ENCODE measurements around the gene CCNI2. TPM values are rescaled to one million over a fixed set of nuclear protein-coding genes. Genes with fewer than 3 reads are reported as not detected.

CCNI2 gene
- total RNA-seq, 1 donor from 2014 or later, result 7.6 TPM

GRCh38 chr5:132763181-132764036 is 16.2 kb downstream of the CCNI2 start:
- Mint-ChIP-seq H3K27ac (no peak overlapping the region), H3K4me1 (ENCODE audit: low read depth) (no peaks in the 10 kb centered on the region), H3K36me3 (ENCODE audit: low read depth) (peaks cover 12% of the 10 kb centered on the region), H3K9me3 (no peaks in the 10 kb centered on the region), H3K4me3 (ENCODE audit: low read depth) (no peak overlapping the region), H3K27me3 (ENCODE audit: low read depth) (no peaks in the 10 kb centered on the region)
- no peak for DNase-seq (ENCODE audit: low spot score)
- intact Hi-C loops (cut with micrococcal nuclease), result no loop called here

- DNase-seq (ENCODE audit: low spot score), result no peak
- no peaks in the 10 kb centered on the region for H3K9me3 Mint-ChIP-seq
- no peak overlapping the region for H3K4me3 Mint-ChIP-seq (ENCODE audit: low read depth)
- H3K27me3 Mint-ChIP-seq (ENCODE audit: low read depth), result no peaks in the 10 kb centered on the region
- H3K4me1 Mint-ChIP-seq (ENCODE audit: low read depth), result no peaks in the 10 kb centered on the region
- intact Hi-C loops (cut with micrococcal nuclease), result no loop called here
- no peak overlapping the region for H3K27ac Mint-ChIP-seq
- peaks cover 12% of the 10 kb centered on the region for H3K36me3 Mint-ChIP-seq (ENCODE audit: low read depth)
These were observed 16.8 kb downstream of the CCNI2 start for GRCh38 chr5:132764051-132764450.

GRCh38 chr5:132764671-132765238 is 17.5 kb downstream of the CCNI2 start:
- H3K4me1 Mint-ChIP-seq (ENCODE audit: low read depth), result no peaks in the 10 kb centered on the region
- no peaks in the 10 kb centered on the region for H3K27me3 Mint-ChIP-seq (ENCODE audit: low read depth)
- H3K9me3 Mint-ChIP-seq, result no peaks in the 10 kb centered on the region
- intact Hi-C loops (cut with micrococcal nuclease), result no loop called here
- DNase-seq (ENCODE audit: low spot score), result no peak
- H3K36me3 Mint-ChIP-seq (ENCODE audit: low read depth), result peaks cover 12% of the 10 kb centered on the region
- no peak overlapping the region for H3K27ac Mint-ChIP-seq
- no peak overlapping the region for H3K4me3 Mint-ChIP-seq (ENCODE audit: low read depth)

- intact Hi-C loops (cut with micrococcal nuclease), result no loop called here
- no peak for DNase-seq (ENCODE audit: low spot score)
- Mint-ChIP-seq H3K36me3 (ENCODE audit: low read depth) (peaks cover 10% of the 10 kb centered on the region), H3K27me3 (ENCODE audit: low read depth) (no peaks in the 10 kb centered on the region), H3K4me3 (ENCODE audit: low read depth) (no peak overlapping the region), H3K27ac (no peak overlapping the region), H3K9me3 (no peaks in the 10 kb centered on the region), H3K4me1 (ENCODE audit: low read depth) (no peaks in the 10 kb centered on the region)
These were observed 18.2 kb downstream of the CCNI2 start for GRCh38 chr5:132765311-132766019.

- Mint-ChIP-seq H3K9me3 (no peaks in the 10 kb centered on the region), H3K4me3 (ENCODE audit: low read depth) (no peak overlapping the region), H3K36me3 (ENCODE audit: low read depth) (peaks cover 6% of the 10 kb centered on the region), H3K27ac (no peak overlapping the region), H3K4me1 (ENCODE audit: low read depth) (no peaks in the 10 kb centered on the region), H3K27me3 (ENCODE audit: low read depth) (no peaks in the 10 kb centered on the region)
- DNase-seq (ENCODE audit: low spot score), result no peak
- intact Hi-C loops (cut with micrococcal nuclease), result no loop called here
These were observed 19.0 kb downstream of the CCNI2 start for GRCh38 chr5:132766020-132766805.

- H3K36me3 Mint-ChIP-seq (ENCODE audit: low read depth), result peaks cover under 1% of the 10 kb centered on the region
- DNase-seq (ENCODE audit: low spot score), result no peak
- intact Hi-C loops (cut with micrococcal nuclease), result no loop called here
- H3K4me1 Mint-ChIP-seq (ENCODE audit: low read depth), result no peaks in the 10 kb centered on the region
- no peak overlapping the region for H3K27ac Mint-ChIP-seq
- H3K27me3 Mint-ChIP-seq (ENCODE audit: low read depth), result no peaks in the 10 kb centered on the region
- no peak overlapping the region for H3K4me3 Mint-ChIP-seq (ENCODE audit: low read depth)
- no peaks in the 10 kb centered on the region for H3K9me3 Mint-ChIP-seq
These were observed 19.5 kb downstream of the CCNI2 start for GRCh38 chr5:132766806-132767055.

- H3K36me3 Mint-ChIP-seq (ENCODE audit: low read depth), result no peaks in the 10 kb centered on the region
- H3K4me3 Mint-ChIP-seq (ENCODE audit: low read depth), result no peak overlapping the region
- no peak overlapping the region for H3K27ac Mint-ChIP-seq
These were observed 19.9 kb downstream of the CCNI2 start for GRCh38 chr5:132767150-132767549.

GRCh38 chr5:132768485-132768868 is 21.3 kb downstream of the CCNI2 start:
- H3K4me1 Mint-ChIP-seq (ENCODE audit: low read depth), result no peaks in the 10 kb centered on the region
- intact Hi-C loops (cut with micrococcal nuclease), result no loop called here
- H3K4me3 Mint-ChIP-seq (ENCODE audit: low read depth), result no peak overlapping the region
- no peaks in the 10 kb centered on the region for H3K9me3 Mint-ChIP-seq
- H3K27ac Mint-ChIP-seq, result no peak overlapping the region
- DNase-seq (ENCODE audit: low spot score), result no peak
- H3K27me3 Mint-ChIP-seq (ENCODE audit: low read depth), result no peaks in the 10 kb centered on the region
- H3K36me3 Mint-ChIP-seq (ENCODE audit: low read depth), result no peaks in the 10 kb centered on the region

More at GRCh38 chr5:132767150-132767549, 19.9 kb downstream of the CCNI2 start:
- Mint-ChIP-seq H3K9me3 (no peaks in the 10 kb centered on the region), H3K27me3 (ENCODE audit: low read depth) (no peaks in the 10 kb centered on the region), H3K4me1 (ENCODE audit: low read depth) (no peaks in the 10 kb centered on the region)
- no peak for DNase-seq (ENCODE audit: low spot score)
- intact Hi-C loops (cut with micrococcal nuclease), result no loop called here

GRCh38 chr5:132770476-132771159 is 23.4 kb downstream of the CCNI2 start:
- intact Hi-C loops (cut with micrococcal nuclease), result no loop called here
- Mint-ChIP-seq H3K4me3 (ENCODE audit: low read depth) (no peak overlapping the region), H3K27ac (no peak overlapping the region), H3K4me1 (ENCODE audit: low read depth) (peaks cover 3% of the 10 kb centered on the region), H3K9me3 (no peaks in the 10 kb centered on the region), H3K36me3 (ENCODE audit: low read depth) (no peaks in the 10 kb centered on the region), H3K27me3 (ENCODE audit: low read depth) (peaks cover 17% of the 10 kb centered on the region)
- no peak for DNase-seq (ENCODE audit: low spot score)

- Mint-ChIP-seq H3K27ac (no peak overlapping the region), H3K9me3 (no peaks in the 10 kb centered on the region), H3K27me3 (ENCODE audit: low read depth) (peaks cover 22% of the 10 kb centered on the region), H3K4me3 (ENCODE audit: low read depth) (no peak overlapping the region), H3K4me1 (ENCODE audit: low read depth) (peaks cover 4% of the 10 kb centered on the region), H3K36me3 (ENCODE audit: low read depth) (no peaks in the 10 kb centered on the region)
- intact Hi-C loops (cut with micrococcal nuclease), result no loop called here
- DNase-seq (ENCODE audit: low spot score), result no peak
These were observed 24.3 kb downstream of the CCNI2 start for GRCh38 chr5:132771503-132771998.

- Mint-ChIP-seq H3K36me3 (ENCODE audit: low read depth) (no peaks in the 10 kb centered on the region), H3K4me3 (ENCODE audit: low read depth) (no peak overlapping the region)
These were observed 25.3 kb downstream of the CCNI2 start for GRCh38 chr5:132772291-132773070.

GRCh38 chr5:132773114-132773513 is 25.9 kb downstream of the CCNI2 start:
- no peak overlapping the region for H3K27ac Mint-ChIP-seq
- intact Hi-C loops (cut with micrococcal nuclease), result no loop called here
- peaks cover 1% of the 10 kb centered on the region for H3K36me3 Mint-ChIP-seq (ENCODE audit: low read depth)
- no peaks in the 10 kb centered on the region for H3K9me3 Mint-ChIP-seq
- no peak for DNase-seq (ENCODE audit: low spot score)
- H3K27me3 Mint-ChIP-seq (ENCODE audit: low read depth), result peaks cover 27% of the 10 kb centered on the region
- no peak overlapping the region for H3K4me3 Mint-ChIP-seq (ENCODE audit: low read depth)
- peaks cover 8% of the 10 kb centered on the region for H3K4me1 Mint-ChIP-seq (ENCODE audit: low read depth)

More at GRCh38 chr5:132772291-132773070, 25.3 kb downstream of the CCNI2 start:
- DNase-seq (ENCODE audit: low spot score), result no peak
- intact Hi-C loops (cut with micrococcal nuclease), result no loop called here
- no peaks in the 10 kb centered on the region for H3K9me3 Mint-ChIP-seq
- no peak overlapping the region for H3K27ac Mint-ChIP-seq
- peaks cover 4% of the 10 kb centered on the region for H3K4me1 Mint-ChIP-seq (ENCODE audit: low read depth)
- H3K27me3 Mint-ChIP-seq (ENCODE audit: low read depth), result peaks cover 22% of the 10 kb centered on the region
